ENCODE results near the gene TMEM130.

Gene TMEM130

GRCh38 chr7:98869597-98870120 is at the start of gene TMEM130:
Gene TMEM130, minus strand, starts transcription at chr7:98870014. Its CDS starts 153 bp downstream, at chr7:98869861.
- no peak for DNase-seq

GRCh38 chr7:98917331-98917730 is 47.5 kb upstream of the TMEM130 start:
- DNase-seq, result no peak

GRCh38 chr7:98913612-98914011 is 43.8 kb upstream of the TMEM130 start:
- no peak for DNase-seq

GRCh38 chr7:98913026-98913425 is 43.2 kb upstream of the TMEM130 start:
- DNase-seq, result no peak

- DNase-seq, result peak; percentile 87
Observed at GRCh38 chr7:98911916-98912315, 42.1 kb upstream of the TMEM130 start.

GRCh38 chr7:98910427-98910826 is 40.6 kb upstream of the TMEM130 start:
- DNase-seq, result no peak

- DNase-seq, result no peak
Observed at GRCh38 chr7:98909487-98909886, 39.7 kb upstream of the TMEM130 start.

GRCh38 chr7:98908585-98908984 is 38.8 kb upstream of the TMEM130 start:
- no peak for DNase-seq

- no peak for DNase-seq
Observed at GRCh38 chr7:98907570-98907969, 37.8 kb upstream of the TMEM130 start.

- DNase-seq, result no peak
Observed at GRCh38 chr7:98903246-98903645, 33.4 kb upstream of the TMEM130 start.

GRCh38 chr7:98902523-98902922 is 32.7 kb upstream of the TMEM130 start:
- no peak for DNase-seq

- no peak for DNase-seq
Observed at GRCh38 chr7:98900815-98901214, 31.0 kb upstream of the TMEM130 start.

GRCh38 chr7:98899816-98900215 is 30.0 kb upstream of the TMEM130 start:
- no peak for DNase-seq

GRCh38 chr7:98892609-98893008 is 22.8 kb upstream of the TMEM130 start:
- DNase-seq, result no peak

- no peak for DNase-seq
Observed at GRCh38 chr7:98887038-98887437, 17.2 kb upstream of the TMEM130 start.

- DNase-seq, result no peak
Observed at GRCh38 chr7:98884416-98884815, 14.6 kb upstream of the TMEM130 start.

- no peak for DNase-seq
Observed at GRCh38 chr7:98881561-98882315, 11.9 kb upstream of the TMEM130 start.

GRCh38 chr7:98880485-98880884 is 10.7 kb upstream of the TMEM130 start:
- DNase-seq, result no peak

GRCh38 chr7:98879979-98880315 is 10.1 kb upstream of the TMEM130 start:
- DNase-seq, result no peak

- no peak for DNase-seq
Observed at GRCh38 chr7:98879198-98879978, 9.6 kb upstream of the TMEM130 start.

- peak; percentile 1 for DNase-seq
Observed at GRCh38 chr7:98878365-98879197, 8.8 kb upstream of the TMEM130 start, which contains the start of gene TRRAP. Gene TRRAP, plus strand, starts transcription at chr7:98878532. Its CDS starts 2,619 bp downstream, at chr7:98881151.

GRCh38 chr7:98877692-98878364 is 8.0 kb upstream of the TMEM130 start:
- no peak for DNase-seq

- no peak for DNase-seq
Observed at GRCh38 chr7:98877146-98877545, 7.3 kb upstream of the TMEM130 start.

Measured in NCI-H446 treated with DMSO at 0.1 percent for 48 hours (cell line).